CD4-positive, alpha-beta memory T cell (primary cell): ENCODE measurements around the gene C5. TPM values are rescaled to one million over a fixed set of nuclear protein-coding genes. Genes with fewer than 3 reads are reported as not detected.

Experiments
- CTCF ChIA-PET: fragments of 350-600 bp; sonication (Branson Sonifier 250); formaldehyde crosslinking; loops from one replicate; lab custom pipeline; 2021; ENCODE audit warnings: inconsistent platforms; ENCODE audit not compliant: partially characterized antibody; lab: Charles Lee
- POLR2A ChIA-PET: fragments of 350-600 bp; sonication (Branson Sonifier 250); formaldehyde crosslinking; loops from one replicate; lab custom pipeline; 2021; ENCODE audit not compliant: partially characterized antibody; lab: Charles Lee
- DNase-seq, 5 donors: peaks; one replicate each; pipeline versions ENCODE4 v3.0.0 to v3.0.0-alpha.2; 2020 to 2022; ENCODE audit warnings: mixed read lengths in 1 of 5
- H3K27ac ChIP-seq: one replicate; pipeline ENCODE4 v1.7.0; 2013; ENCODE audit warnings: low read depth, low read length
- H3K27me3 ChIP-seq: 2 replicates; pipeline ENCODE4 v1.7.0; 2013; ENCODE audit warnings: mild to moderate bottlenecking, low read length, moderate library complexity; ENCODE audit not compliant: insufficient read depth
- H3K36me3 ChIP-seq: 2 replicates; pipeline ENCODE4 v1.7.0; 2013; ENCODE audit warnings: mild to moderate bottlenecking, low read length, moderate library complexity; ENCODE audit not compliant: insufficient read depth
- H3K4me1 ChIP-seq: 2 replicates; pipeline ENCODE4 v1.7.0; 2013; ENCODE audit warnings: mild to moderate bottlenecking, low read length, moderate library complexity; ENCODE audit not compliant: insufficient read depth
- H3K4me3 ChIP-seq, 2 donors: one replicate each; pipeline ENCODE4 v1.7.0; 2013; ENCODE audit warnings: low read length in 2 of 2, mild to moderate bottlenecking in 1 of 2
- H3K9me3 ChIP-seq, 2 donors: one replicate each; pipeline ENCODE4 v1.7.0; 2013; ENCODE audit warnings: low read length in 2 of 2, control low read depth in 1 of 2; ENCODE audit not compliant: control insufficient read depth in 1 of 2
- H3K27ac Mint-ChIP-seq, 7 donors: one replicate each; pipeline ENCODE4 v1.8.0; 2020 to 2021; ENCODE audit warnings: mixed read lengths in 7 of 7, mild to moderate bottlenecking in 6 of 7, inconsistent platforms in 3 of 7, moderate library complexity in 3 of 7
- H3K27me3 Mint-ChIP-seq, 2 donors: one replicate each; pipeline ENCODE4 v1.8.0; 2020 to 2021; ENCODE audit warnings: mixed read lengths in 2 of 2
- H3K36me3 Mint-ChIP-seq, 2 donors: one replicate each; pipeline ENCODE4 v1.8.0; 2020 to 2021; ENCODE audit warnings: mixed read lengths in 2 of 2, inconsistent platforms in 1 of 2, mild to moderate bottlenecking in 1 of 2
- H3K4me1 Mint-ChIP-seq, 4 donors: one replicate each; pipeline ENCODE4 v1.8.0; 2020 to 2021; ENCODE audit warnings: mixed read lengths in 4 of 4, mild to moderate bottlenecking in 1 of 4
- H3K4me3 Mint-ChIP-seq, 8 donors: one replicate each; pipeline ENCODE4 v1.8.0; 2020 to 2021; ENCODE audit warnings: mixed read lengths in 8 of 8, mild to moderate bottlenecking in 7 of 8, moderate library complexity in 6 of 8, inconsistent platforms in 3 of 8
- H3K9me3 Mint-ChIP-seq, 8 donors: one replicate each; pipeline ENCODE4 v1.8.0; 2020 to 2021; ENCODE audit warnings: mixed read lengths in 8 of 8, mild to moderate bottlenecking in 5 of 8, inconsistent platforms in 3 of 8, moderate library complexity in 1 of 8
- intact Hi-C: fragments of 100-400 bp; cut with micrococcal nuclease; formaldehyde crosslinking; loops from one replicate; pipeline ENCODE4 v1.15.1; 2023
- polyA plus RNA-seq, 2 donors: library from polyadenylated mRNA; unstranded; fragments of 300-500 nt; fragmentation: Illumina TruSeq; gene quantifications; one replicate each; pipeline ENCODE4 v1.2.3, GENCODE V29; 2021
- total RNA-seq, 2 experiments: library from RNA; stranded (reverse); gene quantifications; one replicate each; pipeline ENCODE4 v1.2.3, GENCODE V29; 2021

Gene C5
- total and polyA plus RNA-seq, 4 experiments from 2014 or later = 0.28 to 3.2 (median 1.3) TPM

DNA sequence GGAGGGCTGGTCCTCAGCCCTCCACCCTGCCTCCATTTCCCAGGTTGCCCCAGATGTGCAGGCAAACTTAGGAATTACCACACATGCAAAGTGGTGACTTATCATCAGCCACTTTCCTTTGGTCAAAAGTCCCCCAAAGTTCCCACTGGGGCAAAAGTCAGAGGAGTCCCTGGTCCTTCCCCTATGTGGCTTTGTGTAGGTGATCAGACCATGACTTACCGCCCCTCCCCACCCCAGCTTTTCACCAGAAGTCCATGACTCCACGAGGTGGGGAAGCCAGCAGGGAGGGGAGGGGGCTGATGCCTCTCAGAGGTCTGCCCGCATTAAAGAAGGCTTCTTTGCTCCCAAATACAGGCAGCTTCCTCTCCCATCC lies 129.3 kb downstream of the C5 start:
- DNase-seq = no peak
- H3K36me3 Mint-ChIP-seq = peaks cover 75 to 91% of the 10 kb centered on the region in 2 donors

DNA sequence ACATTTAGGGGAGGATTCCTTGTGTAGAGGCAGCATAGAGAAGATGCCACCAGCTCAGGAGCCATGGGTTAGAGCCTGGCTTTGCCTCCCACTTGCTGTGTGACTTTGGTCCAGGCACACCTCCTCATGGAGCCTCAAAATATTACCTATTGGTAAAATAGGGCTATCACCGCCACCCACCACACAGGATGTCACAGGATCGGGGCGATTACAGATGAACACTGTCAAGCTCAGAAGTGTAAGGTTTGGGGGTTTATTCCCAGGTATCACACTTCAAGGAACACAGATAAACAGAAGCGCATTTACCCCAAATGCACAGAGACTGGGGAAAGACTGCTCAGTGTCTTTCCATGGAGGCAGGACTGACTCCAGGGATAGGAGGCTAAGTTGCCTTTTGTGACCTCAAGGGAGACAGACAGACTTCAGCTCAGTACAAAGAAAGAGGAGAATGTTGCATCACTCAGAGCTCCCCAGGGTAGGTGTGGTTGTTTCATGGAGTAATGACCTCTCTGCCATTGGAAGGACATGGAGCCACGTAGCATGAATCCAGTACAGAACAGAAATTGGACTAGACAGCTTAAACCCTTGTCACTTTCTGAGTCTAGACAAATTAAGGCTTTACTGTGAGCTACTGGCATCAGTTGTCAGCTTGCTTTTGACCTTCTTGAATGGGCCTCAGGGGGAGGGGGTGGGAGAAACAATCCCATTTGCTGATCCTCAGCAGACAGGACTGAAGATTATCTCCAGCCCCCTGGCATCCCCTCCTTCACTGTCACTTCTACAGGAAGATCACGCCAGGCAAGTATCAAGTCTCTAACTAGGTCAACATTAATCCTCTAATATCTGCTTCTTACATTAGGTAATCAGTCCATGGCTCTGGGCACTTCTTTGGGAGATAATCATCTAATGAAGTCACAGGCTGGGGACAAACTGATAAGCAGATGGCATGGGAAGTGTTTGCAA lies 130.0 kb downstream of the C5 start:
- peaks cover 100% of the 10 kb centered on the region for H3K4me1 ChIP-seq
- peaks cover 0 to 2% (median 0%) of the 10 kb centered on the region in 8 donors for H3K9me3 Mint-ChIP-seq
- H3K27me3 ChIP-seq = no peaks in the 10 kb centered on the region
- no peaks in the 10 kb centered on the region for H3K9me3 ChIP-seq
- peak overlapping the region; percentile 43 to 88 for H3K4me3 ChIP-seq
- peak in 1 of 5 donors; percentile 64 for DNase-seq
- intact Hi-C loops = no loop called here
- H3K4me3 Mint-ChIP-seq = peak overlapping the region; percentile 83 to 97 (median 95)
- peaks cover 66 to 100% (median 81%) of the 10 kb centered on the region in 4 donors for H3K4me1 Mint-ChIP-seq
- peaks cover 75 to 85% of the 10 kb centered on the region in 2 donors for H3K36me3 Mint-ChIP-seq
- peak overlapping the region; percentile 99 for H3K27ac ChIP-seq
- H3K27ac Mint-ChIP-seq = peak overlapping the region; percentile 91 to 99 (median 98)
- POLR2A ChIA-PET = interaction anchor here (1.5 to 74.5 kb wide), 3 partner anchors 7 to 62 kb away, joined by 4 to 5577 read pairs (median 5577); partner anchors contain the start of genes PHF19 and TRAF1
- peaks cover 21% of the 10 kb centered on the region for H3K36me3 ChIP-seq
- H3K27me3 Mint-ChIP-seq = no peaks in the 10 kb centered on the region
- CTCF ChIA-PET = interaction anchor here (0.8 to 3.3 kb wide), 10 partner anchors 10 to 292 kb away, joined by 3 to 18 read pairs (median 8); no protein-coding TSS in a partner anchor

More for the DNA sequence above, 129.3 kb downstream of the C5 start:
- peak overlapping the region; percentile 43 to 88 for H3K4me3 ChIP-seq
- ChIA-PET POLR2A (interaction anchor here (1.5 to 74.5 kb wide), 4 partner anchors 7 to 75 kb away, joined by 4 to 5577 read pairs (median 2863); partner anchors contain the start of genes PHF19, PSMD5 and TRAF1), CTCF (interaction anchor here (0.7 to 3.3 kb wide), 6 partner anchors 9 to 52 kb away, joined by 3 to 18 read pairs (median 10); no protein-coding TSS in a partner anchor)
- H3K36me3 ChIP-seq = peaks cover 21% of the 10 kb centered on the region
- H3K27me3 ChIP-seq = no peaks in the 10 kb centered on the region
- peaks cover 0 to 2% (median 0%) of the 10 kb centered on the region in 8 donors for H3K9me3 Mint-ChIP-seq
- peaks cover 96% of the 10 kb centered on the region for H3K4me1 ChIP-seq
- H3K4me3 Mint-ChIP-seq = peak overlapping the region; percentile 83 to 97 (median 95)
- H3K4me1 Mint-ChIP-seq = peaks cover 66 to 100% (median 79%) of the 10 kb centered on the region in 4 donors
- H3K27ac ChIP-seq = peak overlapping the region; percentile 99
- no peaks in the 10 kb centered on the region for H3K9me3 ChIP-seq
- no peaks in the 10 kb centered on the region for H3K27me3 Mint-ChIP-seq
- peak overlapping the region; percentile 91 to 99 (median 98) for H3K27ac Mint-ChIP-seq
- intact Hi-C loops = no loop called here

DNA sequence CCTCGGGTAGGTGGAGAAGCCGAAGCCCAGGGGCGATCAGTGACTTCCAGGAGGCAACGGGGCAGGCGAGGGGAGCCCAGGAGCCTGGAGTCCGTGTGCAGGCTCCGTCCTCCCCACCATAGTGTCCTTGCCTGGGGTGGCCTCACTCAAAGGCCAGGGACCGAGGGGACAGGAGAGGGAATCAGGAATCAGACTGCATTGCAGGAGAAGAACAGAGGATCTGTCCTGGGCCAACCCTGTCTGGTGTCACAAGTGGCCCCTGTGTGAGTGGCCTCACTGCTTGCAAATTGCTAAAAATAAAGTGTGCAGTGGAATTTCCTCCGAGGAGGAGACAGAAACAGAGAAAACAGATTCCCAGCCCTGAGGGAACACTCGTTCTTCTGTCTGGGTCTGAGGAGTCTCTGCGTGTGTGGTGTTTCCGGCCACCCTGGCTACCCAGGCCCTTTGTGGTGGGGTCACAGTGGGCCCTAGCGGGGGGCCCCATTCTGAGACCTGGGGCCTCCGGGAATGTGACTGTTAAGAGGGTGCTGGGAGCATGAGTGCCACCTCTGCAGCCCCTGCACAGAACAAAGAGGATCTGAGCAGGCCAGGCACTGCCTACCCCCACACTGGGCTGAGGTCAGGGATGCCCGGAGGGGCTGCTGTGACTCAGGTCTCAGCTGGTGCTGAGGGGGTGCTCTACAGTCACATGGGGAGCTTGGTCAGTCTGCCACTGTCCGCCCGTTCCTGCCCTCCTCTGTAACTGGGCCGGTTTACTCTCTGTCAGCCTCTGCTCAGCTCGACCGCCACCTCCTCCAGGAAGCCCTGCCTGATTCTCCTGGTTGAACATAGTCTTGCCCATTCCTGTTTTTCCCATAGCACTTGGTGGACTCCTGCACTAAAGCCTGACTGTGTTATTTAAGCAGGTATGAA lies 130.9 kb downstream of the C5 start:
- CTCF ChIA-PET = interaction anchor here (0.8 to 3.3 kb wide), 9 partner anchors 9 to 293 kb away, joined by 3 to 18 read pairs (median 8); no protein-coding TSS in a partner anchor
- POLR2A ChIA-PET = interaction anchor here (62.9 to 74.5 kb wide), 2 partner anchors 6 to 27 kb away, joined by 5577 read pairs; partner anchors contain the start of genes PHF19 and TRAF1
- Histone ChIP-seq H3K27me3 (no peaks in the 10 kb centered on the region), H3K27ac (peak overlapping the region; percentile 99), H3K36me3 (peaks cover 30% of the 10 kb centered on the region), H3K4me3 (peak overlapping the region; percentile 42 to 88), H3K9me3 (no peaks in the 10 kb centered on the region), H3K4me1 (peaks cover 100% of the 10 kb centered on the region)
- H3K36me3 Mint-ChIP-seq = peaks cover 73 to 86% of the 10 kb centered on the region in 2 donors
- H3K4me3 Mint-ChIP-seq = peak overlapping the region; percentile 83 to 97 (median 95)
- intact Hi-C loops = no loop called here
- no peaks in the 10 kb centered on the region for H3K27me3 Mint-ChIP-seq
- H3K9me3 Mint-ChIP-seq = peaks cover 0 to 2% (median 0%) of the 10 kb centered on the region in 8 donors
- DNase-seq = no peak
- H3K4me1 Mint-ChIP-seq = peaks cover 67 to 100% (median 83%) of the 10 kb centered on the region in 4 donors
- peak overlapping the region; percentile 91 to 99 (median 98) for H3K27ac Mint-ChIP-seq

DNA sequence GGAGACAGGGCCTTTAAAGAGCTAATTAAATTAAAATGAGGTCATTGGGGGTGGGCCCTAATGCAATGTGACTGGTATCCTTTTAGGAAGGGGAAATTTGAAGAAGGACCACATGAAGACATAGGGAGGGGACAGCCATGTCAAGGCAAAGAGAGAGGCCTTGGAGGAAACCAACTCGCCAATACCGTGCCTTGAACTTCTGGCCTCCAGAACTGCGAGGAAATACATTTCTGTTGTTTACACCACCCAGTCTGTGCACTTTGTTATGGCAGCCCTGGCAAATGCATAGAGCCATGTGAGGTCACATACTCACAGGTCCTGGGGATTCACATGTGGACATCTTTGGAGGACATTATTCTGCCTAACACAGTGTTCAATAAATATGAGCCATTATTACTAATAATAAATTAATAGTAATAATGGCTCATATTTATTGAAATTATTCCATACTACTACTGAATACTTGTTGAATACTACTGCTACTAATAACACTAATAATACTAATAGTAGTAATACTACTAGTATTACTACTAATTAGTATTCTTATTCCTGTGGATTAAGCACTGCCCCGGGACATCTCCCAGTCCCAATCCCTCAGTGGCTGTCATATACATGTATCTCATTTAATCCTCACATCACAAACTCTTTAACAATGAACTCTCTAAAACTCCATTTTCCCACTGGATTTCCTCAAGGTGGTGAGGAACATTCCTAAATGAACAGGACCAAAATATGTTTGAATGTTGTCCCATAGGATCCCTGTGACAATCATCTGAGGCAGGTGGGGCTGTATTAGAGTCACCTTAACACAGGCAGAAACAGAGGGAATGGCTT lies 131.9 kb downstream of the C5 start:
- Histone ChIP-seq H3K27ac (peak overlapping the region; percentile 99), H3K4me1 (peaks cover 100% of the 10 kb centered on the region), H3K27me3 (no peaks in the 10 kb centered on the region), H3K36me3 (peaks cover 40% of the 10 kb centered on the region), H3K9me3 (no peaks in the 10 kb centered on the region), H3K4me3 (peak overlapping the region in 1 of 2 donors; percentile 88)
- Mint-ChIP-seq H3K27me3 (no peaks in the 10 kb centered on the region), H3K36me3 (peaks cover 70 to 86% of the 10 kb centered on the region in 2 donors), H3K4me3 (peak overlapping the region; percentile 38 to 97 (median 89)), H3K27ac (peak overlapping the region; percentile 75 to 99 (median 93)), H3K4me1 (peaks cover 65 to 98% (median 80%) of the 10 kb centered on the region in 4 donors), H3K9me3 (peaks cover 0 to 2% (median 0%) of the 10 kb centered on the region in 8 donors)
- no peak for DNase-seq
- CTCF ChIA-PET = interaction anchor here (1.1 to 2.9 kb wide), 12 partner anchors 8 to 49 kb away, joined by 3 to 14 read pairs (median 8); partner anchors contain the start of gene TRAF1
- intact Hi-C loops = no loop called here
- POLR2A ChIA-PET = interaction anchor here (1.1 to 74.5 kb wide), 3 partner anchors 5 to 125 kb away, joined by 3 to 5577 read pairs (median 5577); partner anchors contain the start of genes FBXW2, PHF19 and TRAF1

DNA sequence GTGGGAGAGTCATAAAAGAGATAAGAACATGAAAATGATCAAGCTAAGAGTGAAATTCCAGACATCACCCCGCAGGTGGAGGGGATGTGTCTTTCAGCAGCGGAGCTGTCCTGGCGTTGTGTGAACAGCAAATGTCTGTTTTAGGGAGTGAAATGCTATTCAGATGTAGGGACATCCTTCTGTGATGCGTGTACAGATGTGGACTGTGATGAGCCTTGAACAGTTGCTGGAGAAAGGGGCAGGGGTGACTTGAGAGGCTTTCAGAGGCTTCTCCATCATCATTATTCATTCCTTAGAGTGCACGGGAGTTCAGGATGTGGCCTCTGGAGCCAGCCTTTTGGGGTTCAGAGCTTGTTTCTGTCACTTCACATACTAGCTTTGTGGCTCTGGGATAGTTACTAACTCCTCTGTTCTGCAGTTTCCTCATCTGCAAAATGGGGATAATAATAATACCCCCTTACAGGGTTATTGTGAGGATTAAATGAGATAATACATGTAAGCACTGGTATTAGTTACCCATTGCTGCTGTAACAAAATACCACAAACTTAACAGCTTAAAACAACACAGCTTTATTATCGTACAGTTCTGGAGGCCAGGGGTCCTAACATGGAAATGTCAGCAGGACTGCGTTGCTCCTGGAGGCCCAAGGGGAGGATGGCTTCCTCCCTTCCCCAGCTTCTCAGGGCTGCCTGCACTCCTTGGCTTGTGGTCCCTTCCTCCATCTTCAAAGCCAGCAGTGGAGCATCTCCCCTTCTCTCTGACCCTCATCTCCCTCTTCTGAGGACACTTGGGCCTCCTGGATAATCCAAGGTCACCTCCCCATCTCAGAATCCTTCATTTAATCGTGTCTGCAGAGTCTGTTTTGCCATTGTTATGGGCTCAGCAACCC lies 132.8 kb downstream of the C5 start:
- Mint-ChIP-seq H3K4me3 (peak overlapping the region; percentile 2 to 81 (median 64)), H3K27ac (peak overlapping the region; percentile 80 to 96 (median 89)), H3K9me3 (peaks cover 0 to 2% (median 0%) of the 10 kb centered on the region in 8 donors), H3K27me3 (no peaks in the 10 kb centered on the region), H3K36me3 (peaks cover 71 to 85% of the 10 kb centered on the region in 2 donors), H3K4me1 (peaks cover 62 to 98% (median 81%) of the 10 kb centered on the region in 4 donors)
- intact Hi-C loops = loop anchor here (1.0 kb wide), 1 partner anchor 9 kb away; the partner anchor contains the start of gene TRAF1
- ChIA-PET POLR2A (interaction anchor here (1.0 to 74.5 kb wide), 4 partner anchors 4 to 158 kb away, joined by 3 to 5577 read pairs (median 2790); partner anchors contain the start of genes FBXW2, PHF19 and TRAF1), CTCF (interaction anchor here (1.1 to 2.9 kb wide), 14 partner anchors 9 to 48 kb away, joined by 4 to 14 read pairs (median 7); partner anchors contain the start of gene TRAF1)
- Histone ChIP-seq H3K27me3 (no peaks in the 10 kb centered on the region), H3K9me3 (no peaks in the 10 kb centered on the region), H3K4me3 (no peak overlapping the region), H3K27ac (peak overlapping the region; percentile 50), H3K4me1 (peaks cover 92% of the 10 kb centered on the region), H3K36me3 (peaks cover 47% of the 10 kb centered on the region)
- DNase-seq = no peak
